Liver (tissue), 9 donors: ENCODE measurements around the gene TEX14. TPM values are rescaled to one million over a fixed set of nuclear protein-coding genes. Genes with fewer than 3 reads are reported as not detected.

Source experiments
- DNase-seq: peaks from one replicate; pipeline ENCODE4 v3.0.0-alpha.2; 2017; ENCODE audit warnings: low spot score
- H3K27ac ChIP-seq, 2 donors: one replicate each; pipeline ENCODE4 v1.7.0; 2013; ENCODE audit warnings: inconsistent platforms in 2 of 2, low read length in 2 of 2, control low read depth in 1 of 2, low read depth in 1 of 2, mild to moderate bottlenecking in 1 of 2
- H3K27me3 ChIP-seq, 4 donors: one replicate each; pipeline versions ENCODE4 v1.6.1 to v1.7.0; 2013; ENCODE audit warnings: low read length in 3 of 4, inconsistent platforms in 1 of 4, mild to moderate bottlenecking in 1 of 4, moderate library complexity in 1 of 4; ENCODE audit not compliant: control insufficient read depth in 4 of 4, insufficient read depth in 4 of 4
- H3K36me3 ChIP-seq, 4 donors: one replicate each; pipeline versions ENCODE4 v1.6.1 to v1.7.0; 2013; ENCODE audit warnings: low read length in 3 of 4, mild to moderate bottlenecking in 3 of 4, low read depth in 1 of 4, moderate library complexity in 1 of 4; ENCODE audit not compliant: control insufficient read depth in 4 of 4, insufficient read depth in 3 of 4
- H3K4me1 ChIP-seq, 4 donors: one replicate each; pipeline versions ENCODE4 v1.6.1 to v1.7.0; 2013; ENCODE audit warnings: low read length in 3 of 4, mild to moderate bottlenecking in 3 of 4, moderate library complexity in 1 of 4; ENCODE audit not compliant: control insufficient read depth in 4 of 4, insufficient read depth in 4 of 4
- H3K4me3 ChIP-seq, 3 donors: one replicate each; pipeline versions ENCODE4 v1.6.1 to v1.7.0; 2013; ENCODE audit warnings: low read length in 3 of 3, control low read depth in 1 of 3, low read depth in 1 of 3, mild to moderate bottlenecking in 1 of 3
- H3K9ac ChIP-seq, 2 donors: one replicate each; pipeline ENCODE4 v1.7.0; 2013; ENCODE audit warnings: low read length in 2 of 2, mild to moderate bottlenecking in 2 of 2, moderate library complexity in 2 of 2, control low read depth in 1 of 2, low read depth in 1 of 2
- H3K9me3 ChIP-seq, 4 donors: one replicate each; pipeline versions ENCODE4 v1.6.1 to v1.7.0; 2013; ENCODE audit warnings: low read length in 3 of 4; ENCODE audit not compliant: control insufficient read depth in 4 of 4
- ATF3 ChIP-seq: IDR thresholded peaks from 2 replicates; pipeline ENCODE4 v1.6.1; 2016; ENCODE audit warnings: antibody characterized with exemption
- EGR1 ChIP-seq, 2 donors: IDR thresholded peaks; 2 replicates each; pipeline ENCODE4 v1.6.1; 2016 to 2018; ENCODE audit warnings: antibody characterized with exemption in 2 of 2, low read depth in 2 of 2
- FOXA1 ChIP-seq: IDR thresholded peaks from 2 replicates; pipeline ENCODE4 v1.6.1; 2016; ENCODE audit warnings: antibody characterized with exemption
- FOXA2 ChIP-seq: IDR thresholded peaks from 2 replicates; pipeline ENCODE4 v1.6.1; 2016; ENCODE audit warnings: antibody characterized with exemption
- GABPA ChIP-seq, 2 donors: IDR thresholded peaks in 1 of 2; conservative IDR thresholded peaks in 1 of 2; 2 replicates each; pipeline ENCODE4 v1.6.1; 2016; ENCODE audit warnings: antibody characterized with exemption in 2 of 2, mild to moderate bottlenecking in 1 of 2, moderate library complexity in 1 of 2
- HNF4A ChIP-seq, 2 donors: conservative IDR thresholded peaks; 2 replicates each; pipeline ENCODE4 v1.6.1; 2016; ENCODE audit warnings: antibody characterized with exemption in 2 of 2, mild to moderate bottlenecking in 2 of 2
- HNF4G ChIP-seq: IDR thresholded peaks from 2 replicates; pipeline ENCODE4 v1.6.1; 2016; ENCODE audit warnings: antibody characterized with exemption
- JUND ChIP-seq, 2 donors: IDR thresholded peaks; 2 replicates each; pipeline ENCODE4 v1.6.1; 2016; ENCODE audit warnings: antibody characterized with exemption in 2 of 2
- MAX ChIP-seq: IDR thresholded peaks from 2 replicates; pipeline ENCODE4 v1.6.1; 2016; ENCODE audit warnings: antibody characterized with exemption
- NR2F2 ChIP-seq: IDR thresholded peaks from 2 replicates; pipeline ENCODE4 v1.6.1; 2016; ENCODE audit warnings: antibody characterized with exemption
- RAD21 ChIP-seq, 2 donors: IDR thresholded peaks; 2 replicates each; pipeline ENCODE4 v1.6.1; 2016; ENCODE audit warnings: antibody characterized with exemption in 2 of 2, mild to moderate bottlenecking in 2 of 2
- REST ChIP-seq: IDR thresholded peaks from 2 replicates; pipeline ENCODE4 v1.6.1; 2016; ENCODE audit warnings: antibody characterized with exemption, mild to moderate bottlenecking
- RXRA ChIP-seq, 2 donors: IDR thresholded peaks; 2 replicates each; pipeline ENCODE4 v1.6.1; 2017 to 2018; ENCODE audit warnings: antibody characterized with exemption in 2 of 2, mild to moderate bottlenecking in 1 of 2
- SP1 ChIP-seq: IDR thresholded peaks from 2 replicates; pipeline ENCODE4 v1.6.1; 2018; ENCODE audit warnings: antibody characterized with exemption, mild to moderate bottlenecking
- TAF1 ChIP-seq: conservative IDR thresholded peaks from 2 replicates; pipeline ENCODE4 v1.6.1; 2016; ENCODE audit warnings: antibody characterized with exemption, mild to moderate bottlenecking
- YY1 ChIP-seq: IDR thresholded peaks from 2 replicates; pipeline ENCODE4 v1.6.1; 2016; ENCODE audit warnings: antibody characterized with exemption, mild to moderate bottlenecking
- ZBTB33 ChIP-seq: IDR thresholded peaks from 2 replicates; pipeline ENCODE4 v1.6.1; 2016; ENCODE audit warnings: antibody characterized with exemption
- WGBS: extraction: QIAGEN DNeasy Blood & Tissue Kit; methylation state at CpG from one replicate; pipeline ENCODE4 v1.1.7; 2013; 5-methylcytosine and 5-hydroxymethylcytosine counted together
- polyA plus RNA-seq, 2 donors: library from polyadenylated mRNA; stranded (reverse) in 1 of 2; unstranded in 1 of 2; fragments of 200-250 nt in 1 of 2; fragments of >200 nt in 1 of 2; fragmentation: Nextera tagmentation in 1 of 2; extraction: Ambion mirVana in 1 of 2; gene quantifications; one replicate each; pipeline versions ENCODE4 v1.2.1 to v1.2.3, GENCODE V29; 2013 to 2015
- total RNA-seq, 2 donors: library from RNA; depleted of rRNA; stranded (reverse); fragments of >200 nt; gene quantifications; one replicate each; pipeline ENCODE4 v1.2.3, GENCODE V29; 2014
- TF ChIP-seq, protein P1 (sequence below): fragments of 150-350 bp; IDR thresholded peaks from 2 replicates; pipeline ENCODE4 v1.5.1; 2017; ENCODE audit warnings: improper control_type of control experiment, low read depth, low read length; ENCODE audit not compliant: missing input control
- donor health status: healthy.
- donor health status: healthy.
- donor health status: healthy.
- donor health status: healthy.
- donor health status: healthy.

Gene TEX14
- total and polyA plus RNA-seq, 4 donors: 0.01 to 0.17 (median 0.13) TPM

GRCh38 chr17:58734040-58734439, 42.2 kb upstream of the TEX14 start:
- H3K9me3 ChIP-seq: no peaks in the 10 kb centered on the region
- H3K4me1 ChIP-seq: no peaks in the 10 kb centered on the region
- no peaks in the 10 kb centered on the region for H3K27me3 ChIP-seq
- no peak overlapping the region for H3K9ac ChIP-seq
- no peak overlapping the region for H3K27ac ChIP-seq
- DNase-seq: no peak
- no peak for TF ChIP-seq RAD21 (IDR thresholded peaks at IDR 0.05)
- no peak for TF ChIP-seq NR2F2
- no peak for TF ChIP-seq HNF4A (conservative IDR thresholded peaks at IDR 0.05)
- TF ChIP-seq FOXA2: no peak
- no peak for TF ChIP-seq ATF3
- no peak for TF ChIP-seq EGR1 (IDR thresholded peaks at IDR 0.05; ENCODE audit: low read depth in 2 of 2)
- no peak for TF ChIP-seq SP1
- no peak for TF ChIP-seq FOXA1
- no peak for TF ChIP-seq RXRA (IDR thresholded peaks at IDR 0.05)
- TF ChIP-seq TAF1: no peak
- no peak for TF ChIP-seq GABPA (IDR thresholded peaks at IDR 0.05 in 1 of 2, conservative IDR thresholded peaks at IDR 0.05 in 1 of 2)
- TF ChIP-seq REST: no peak
- TF ChIP-seq HNF4G: no peak
- TF ChIP-seq, protein P1, sequence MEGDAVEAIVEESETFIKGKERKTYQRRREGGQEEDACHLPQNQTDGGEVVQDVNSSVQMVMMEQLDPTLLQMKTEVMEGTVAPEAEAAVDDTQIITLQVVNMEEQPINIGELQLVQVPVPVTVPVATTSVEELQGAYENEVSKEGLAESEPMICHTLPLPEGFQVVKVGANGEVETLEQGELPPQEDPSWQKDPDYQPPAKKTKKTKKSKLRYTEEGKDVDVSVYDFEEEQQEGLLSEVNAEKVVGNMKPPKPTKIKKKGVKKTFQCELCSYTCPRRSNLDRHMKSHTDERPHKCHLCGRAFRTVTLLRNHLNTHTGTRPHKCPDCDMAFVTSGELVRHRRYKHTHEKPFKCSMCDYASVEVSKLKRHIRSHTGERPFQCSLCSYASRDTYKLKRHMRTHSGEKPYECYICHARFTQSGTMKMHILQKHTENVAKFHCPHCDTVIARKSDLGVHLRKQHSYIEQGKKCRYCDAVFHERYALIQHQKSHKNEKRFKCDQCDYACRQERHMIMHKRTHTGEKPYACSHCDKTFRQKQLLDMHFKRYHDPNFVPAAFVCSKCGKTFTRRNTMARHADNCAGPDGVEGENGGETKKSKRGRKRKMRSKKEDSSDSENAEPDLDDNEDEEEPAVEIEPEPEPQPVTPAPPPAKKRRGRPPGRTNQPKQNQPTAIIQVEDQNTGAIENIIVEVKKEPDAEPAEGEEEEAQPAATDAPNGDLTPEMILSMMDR: no peak
- TF ChIP-seq MAX: no peak
- TF ChIP-seq ZBTB33: no peak
- no peak for TF ChIP-seq JUND (IDR thresholded peaks at IDR 0.05)
- no peak for TF ChIP-seq YY1
- no peaks in the 10 kb centered on the region for H3K36me3 ChIP-seq
- 64% methylated on average over 3 of the region's 3 CpGs for WGBS
- H3K4me3 ChIP-seq: no peak overlapping the region

DNA sequence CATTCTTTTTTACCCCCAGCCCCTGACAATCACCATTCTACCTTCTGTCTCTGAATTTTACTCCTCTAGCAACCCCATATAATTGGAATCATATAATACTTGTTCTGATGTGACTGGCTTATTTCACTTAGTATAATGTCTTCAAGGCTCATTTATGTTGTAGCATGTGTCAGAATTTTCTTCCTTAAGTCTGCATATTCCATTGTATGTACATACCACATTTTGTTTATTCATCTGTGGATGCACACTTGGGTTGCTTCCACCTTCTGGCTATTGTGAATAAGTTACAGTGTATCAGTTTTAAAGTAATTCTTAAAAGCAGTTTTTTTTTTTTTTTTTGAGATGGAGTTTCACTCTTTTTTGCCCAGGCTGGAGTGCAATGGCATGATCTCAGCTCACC, 39.1 kb upstream of the TEX14 start:
- H3K9me3 ChIP-seq: no peaks in the 10 kb centered on the region
- H3K36me3 ChIP-seq: no peaks in the 10 kb centered on the region
- TF ChIP-seq RXRA (IDR thresholded peaks at IDR 0.05): no peak
- no peak for TF ChIP-seq ZBTB33
- TF ChIP-seq FOXA2: no peak
- no peak for TF ChIP-seq HNF4G
- no peak for TF ChIP-seq JUND (IDR thresholded peaks at IDR 0.05)
- TF ChIP-seq YY1: no peak
- no peak for TF ChIP-seq ATF3
- no peak for TF ChIP-seq GABPA (IDR thresholded peaks at IDR 0.05 in 1 of 2, conservative IDR thresholded peaks at IDR 0.05 in 1 of 2)
- no peak for TF ChIP-seq MAX
- TF ChIP-seq FOXA1: no peak
- TF ChIP-seq REST: no peak

More for the DNA sequence above, 39.1 kb upstream of the TEX14 start:
- no peaks in the 10 kb centered on the region for H3K27me3 ChIP-seq
- no peaks in the 10 kb centered on the region for H3K4me1 ChIP-seq
- no peak overlapping the region for H3K4me3 ChIP-seq
- no peak overlapping the region for H3K27ac ChIP-seq
- H3K9ac ChIP-seq: no peak overlapping the region
- DNase-seq: no peak
